H1 (cell line): Measurements from ENCODE around the gene UBASH3B. TPM values are rescaled to one million over a fixed set of nuclear protein-coding genes. Genes with fewer than 3 reads are reported as not detected.
"Not testable (repeated sequence)": the region's sequence is repeated elsewhere in the genome, so short reads cannot be mapped to it uniquely, and the experiment has no call there.

ENCODE experiments used
- CTCF ChIA-PET: fragments of 300-600 bp; sonication (Branson Sonifier 250); formaldehyde crosslinking; loops from one replicate; lab custom pipeline; 2021; ENCODE audit not compliant: partially characterized antibody; lab: Charles Lee
- POLR2A ChIA-PET: fragments of 300-600 bp; sonication (Branson Sonifier 250); formaldehyde crosslinking; loops from one replicate; lab custom pipeline; 2021; ENCODE audit warnings: inconsistent platforms; ENCODE audit not compliant: partially characterized antibody; lab: Charles Lee
- DNase-seq, 2 experiments: peaks; one replicate each; pipeline versions ENCODE4 v3.0.0 to v3.0.0-alpha.2; 2010 to 2022; ENCODE audit warnings: low spot score in 2 of 2, low read depth in 1 of 2, mixed read lengths in 1 of 2
- FAIRE-seq: peaks from 2 replicates; lab custom pipeline; 2011; peaks lifted over from hg19 to GRCh38; lab: Jason Lieb, UNC
- H2AFZ ChIP-seq: 2 replicates; pipeline ENCODE4 v1.8.1; 2012; ENCODE audit warnings: low read length, inconsistent platforms
- H2AK5ac ChIP-seq: 2 replicates; pipeline ENCODE4 v1.6.1; 2013; ENCODE audit warnings: low read depth, low read length
- H2BK120ac ChIP-seq: replicated peaks from 2 replicates; pipeline ENCODE3; 2013; ENCODE audit warnings: low read depth, low read length, inconsistent platforms
- H2BK12ac ChIP-seq: 2 replicates; pipeline ENCODE4 v1.6.1; 2013; ENCODE audit warnings: low read depth, low read length
- H2BK15ac ChIP-seq: 2 replicates; pipeline ENCODE4 v1.6.1; 2013; ENCODE audit warnings: low read length
- H2BK20ac ChIP-seq: 2 replicates; pipeline ENCODE4 v1.6.1; 2013; ENCODE audit warnings: low read length
- H2BK5ac ChIP-seq: 2 replicates; pipeline ENCODE4 v1.6.1; 2013; ENCODE audit warnings: low read depth, low read length
- H3K14ac ChIP-seq: 2 replicates; pipeline ENCODE4 v1.6.1; 2013; ENCODE audit warnings: inconsistent platforms; ENCODE audit not compliant: insufficient read length
- H3K18ac ChIP-seq: 2 replicates; pipeline ENCODE4 v1.6.1; 2013; ENCODE audit warnings: low read length; ENCODE audit errors: extremely low read depth
- H3K23ac ChIP-seq: 2 replicates; pipeline ENCODE4 v1.6.1; 2013; ENCODE audit warnings: inconsistent platforms; ENCODE audit not compliant: insufficient read length
- H3K23me2 ChIP-seq: 2 replicates; pipeline ENCODE4 v1.6.1; 2013; ENCODE audit warnings: low read depth, low read length
- H3K27ac ChIP-seq: 2 replicates; pipeline ENCODE4 v1.6.1; 2011; ENCODE audit warnings: low read depth, low read length, inconsistent platforms
- H3K27me3 ChIP-seq, 4 experiments: replicated peaks in 1 of 4; 1 replicate in 1 of 4; 2 replicates in 3 of 4; pipeline versions ENCODE4 v1.6.1 to v1.8.1; 2011 to 2013; ENCODE audit warnings: low read length in 3 of 4, mild to moderate bottlenecking in 3 of 4, inconsistent platforms in 2 of 4, mixed read lengths in 2 of 4, moderate library complexity in 1 of 4; ENCODE audit not compliant: control insufficient read depth in 3 of 4, insufficient read depth in 3 of 4; ENCODE audit errors: extremely low read depth in 1 of 4
- H3K36me3 ChIP-seq, 4 experiments: 2 replicates each; pipeline versions ENCODE4 v1.6.1 to v1.8.1; 2011 to 2013; ENCODE audit warnings: mild to moderate bottlenecking in 4 of 4, low read length in 3 of 4, moderate library complexity in 2 of 4, control low read depth in 1 of 4, inconsistent platforms in 1 of 4; ENCODE audit not compliant: insufficient read depth in 4 of 4, control insufficient read depth in 2 of 4
- H3K4ac ChIP-seq: replicated peaks from 2 replicates; pipeline ENCODE3; 2013; ENCODE audit warnings: low read length, low read depth, mixed read lengths, inconsistent platforms; ENCODE audit not compliant: insufficient read length
- H3K4me1 ChIP-seq, 4 experiments: replicated peaks in 1 of 4; 1 replicate in 1 of 4; 2 replicates in 3 of 4; pipeline versions ENCODE4 v1.6.1 to v1.8.1; 2011 to 2013; ENCODE audit warnings: low read length in 3 of 4, inconsistent platforms in 2 of 4, mixed read lengths in 1 of 4; ENCODE audit not compliant: insufficient read depth in 4 of 4, control insufficient read depth in 3 of 4
- H3K4me2 ChIP-seq, 2 experiments: 2 replicates each; pipeline versions ENCODE4 v1.6.1 to v1.8.1; 2011 to 2013; ENCODE audit warnings: low read depth in 2 of 2, low read length in 2 of 2, control low read depth in 1 of 2, inconsistent platforms in 1 of 2, mild to moderate bottlenecking in 1 of 2; ENCODE audit not compliant: insufficient read depth in 1 of 2
- H3K4me3 ChIP-seq, 4 experiments: fragments of 200-600, 300-600 bp in 1 of 4; sonication (generic), shearing (Covaris generic), sonication (Bioruptor Twin) in 1 of 4; 2 replicates each; pipeline versions ENCODE4 v1.5.1 to v1.8.1; 2011 to 2016; ENCODE audit warnings: low read length in 4 of 4, low read depth in 3 of 4, control low read depth in 2 of 4, inconsistent platforms in 2 of 4, mild to moderate bottlenecking in 2 of 4, mixed read lengths in 1 of 4, moderate library complexity in 1 of 4; ENCODE audit not compliant: insufficient read depth in 2 of 4; ENCODE audit errors: extremely low read depth in 1 of 4
- H3K56ac ChIP-seq: replicated peaks from 2 replicates; pipeline ENCODE3; 2013; ENCODE audit warnings: low read depth, mild to moderate bottlenecking, mixed read lengths, low read length, inconsistent platforms; ENCODE audit not compliant: insufficient read length
- H3K79me1 ChIP-seq: 2 replicates; pipeline ENCODE4 v1.6.1; 2013; ENCODE audit warnings: low read depth, low read length, control low read depth
- H3K79me2 ChIP-seq, 2 experiments: 2 replicates each; pipeline versions ENCODE4 v1.6.1 to v1.8.1; 2012 to 2013; ENCODE audit warnings: low read length in 2 of 2, mild to moderate bottlenecking in 2 of 2, inconsistent platforms in 1 of 2; ENCODE audit not compliant: insufficient read depth in 2 of 2, control insufficient read depth in 1 of 2
- H3K9ac ChIP-seq, 4 experiments: replicated peaks in 1 of 4; 1 replicate in 1 of 4; 2 replicates in 3 of 4; pipeline versions ENCODE4 v1.6.1 to v1.8.1; 2011 to 2013; ENCODE audit warnings: low read depth in 3 of 4, low read length in 3 of 4, control low read depth in 2 of 4, mild to moderate bottlenecking in 2 of 4, moderate library complexity in 2 of 4, inconsistent platforms in 1 of 4; ENCODE audit errors: extremely low read depth in 1 of 4
- H3K9me3 ChIP-seq, 2 experiments: 2 replicates each; pipeline versions ENCODE4 v1.6.1 to v1.8.1; 2012 to 2013; ENCODE audit warnings: mild to moderate bottlenecking in 2 of 2, moderate library complexity in 2 of 2, control low read depth in 1 of 2, inconsistent platforms in 1 of 2, low read depth in 1 of 2, low read length in 1 of 2, mixed read lengths in 1 of 2; ENCODE audit not compliant: insufficient read depth in 2 of 2
- H4K20me1 ChIP-seq, 2 experiments: replicated peaks in 1 of 2; 2 replicates each; pipeline versions ENCODE3 to v1.8.1; 2011 to 2013; ENCODE audit warnings: inconsistent platforms in 2 of 2, low read length in 2 of 2, mild to moderate bottlenecking in 1 of 2; ENCODE audit not compliant: insufficient read depth in 2 of 2, control insufficient read depth in 1 of 2
- H4K5ac ChIP-seq: 2 replicates; pipeline ENCODE4 v1.6.1; 2013; ENCODE audit warnings: low read length, low read depth, mixed read lengths, inconsistent platforms; ENCODE audit not compliant: insufficient read length
- H4K8ac ChIP-seq: 2 replicates; pipeline ENCODE4 v1.8.0; 2013; ENCODE audit warnings: mild to moderate bottlenecking, moderate library complexity, low read length, inconsistent platforms; ENCODE audit not compliant: insufficient read depth; ENCODE audit errors: extremely low read depth
- H4K91ac ChIP-seq: replicated peaks from 2 replicates; pipeline ENCODE3; 2013; ENCODE audit warnings: low read length, mixed read lengths, inconsistent platforms; ENCODE audit not compliant: insufficient read length
- whole genome bisulfite sequencing, 2 experiments: shearing (Covaris generic) in 1 of 2; methylation state at CpG; one replicate each; pipeline versions ENCODE4 v1.1.6 to v1.1.7; 2013 to 2015; ENCODE audit warnings: low lambda C conversion rate in 2 of 2, mixed read lengths in 2 of 2, inconsistent platforms in 1 of 2, low coverage in 1 of 2, missing lambda C conversion rate in 1 of 2; ENCODE audit not compliant: insufficient replicate concordance in 2 of 2, insufficient coverage in 1 of 2, insufficient read length in 1 of 2; ENCODE audit errors: extremely low coverage in 1 of 2, missing lambda C conversion rate in 1 of 2; 5-methylcytosine and 5-hydroxymethylcytosine counted together
- polyA plus RNA-seq, 7 experiments: library from polyadenylated mRNA; depleted of rRNA in 3 of 7; stranded (reverse) in 5 of 7; unstranded in 2 of 7; fragments of >200 nt in 5 of 7; fragments of 200-250 nt in 2 of 7; gene quantifications; 1 replicate in 5 of 7; 2 replicates in 1 of 7; 4 replicates in 1 of 7; pipeline versions ENCODE4 v1.2.1 to v1.2.3, GENCODE V29; 2011 to 2013; ENCODE audit warnings: missing spikeins in 2 of 7, mixed read lengths in 2 of 7
- total RNA-seq: library from RNA; stranded (reverse); fragmentation: NEBNext Ultra II Directional; extraction: Animal tissue kit (Norgen Biotek cat#: 25700); gene quantifications from 2 replicates; pipeline ENCODE4 v1.2.1, GENCODE V29; 2021

Gene UBASH3B
- total and polyA plus RNA-seq, 2 of the 8 experiments (the other 6 are each of a cell fraction or from before 2014, with no cell fraction given): 7.5 to 9.5 TPM

DNA sequence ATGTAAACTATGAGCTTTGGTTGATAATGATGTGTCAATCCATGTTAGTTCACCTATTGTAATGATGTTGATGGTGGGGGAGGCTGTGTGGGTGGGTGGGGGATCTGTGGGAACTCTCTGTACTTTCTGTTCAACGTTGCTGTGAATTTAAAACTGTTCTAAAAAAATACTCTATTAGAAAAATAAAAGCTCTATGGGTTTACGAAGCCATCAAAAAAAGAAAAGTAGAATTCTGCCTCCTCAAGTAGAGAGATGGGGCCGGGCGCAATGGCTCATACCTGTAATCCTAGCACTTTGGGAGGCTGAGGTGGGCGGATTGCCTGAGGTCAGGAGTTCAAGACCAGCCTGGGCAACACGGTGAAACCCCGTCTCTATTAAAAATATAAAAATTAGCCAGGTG, 30.0 kb upstream of the UBASH3B start:
- H3K4me1 ChIP-seq, H3K9me3 ChIP-seq, H3K27me3 ChIP-seq, H3K23me2 ChIP-seq, H2BK120ac ChIP-seq, H4K5ac ChIP-seq, H3K18ac ChIP-seq, POLR2A ChIA-PET, H4K8ac ChIP-seq, H3K56ac ChIP-seq, H3K4me3 ChIP-seq, H3K14ac ChIP-seq, H2BK15ac ChIP-seq, H3K23ac ChIP-seq, H4K91ac ChIP-seq, H2BK20ac ChIP-seq, H3K79me2 ChIP-seq, FAIRE-seq, H3K4me2 ChIP-seq, H2BK12ac ChIP-seq, H3K9ac ChIP-seq, DNase-seq, H3K79me1 ChIP-seq, H3K27ac ChIP-seq, H3K36me3 ChIP-seq, H2BK5ac ChIP-seq, H4K20me1 ChIP-seq, H3K4ac ChIP-seq, H2AFZ ChIP-seq, H2AK5ac ChIP-seq: not testable (repeated sequence)
- WGBS, 2 experiments: 90% methylated on average over 7 of the region's 7 CpGs; no CpG with 5 or more reads in 1 of the 2 experiments
- CTCF ChIA-PET: interaction anchor here (12.9 to 17.5 kb wide), 2 partner anchors 131 to 158 kb away, joined by 186 to 290 read pairs; no protein-coding TSS in a partner anchor
